HCT116 (cell line): ENCODE data around the gene MARVELD3. TPM values are rescaled to one million over a fixed set of nuclear protein-coding genes. Genes with fewer than 3 reads are reported as not detected.

Experiments
- ATAC-seq: fragments of 200-7000 bp; cut with Tn5 transposase; 2 replicates; pipeline ENCODE4 v1.9.1; 2020; ENCODE audit warnings: mild to moderate bottlenecking, moderate library complexity
- BruUV-seq: library from RNA; stranded (reverse); fragments of 400-500 nt; replicated peaks from 2 replicates; lab custom pipeline; 2021; lab: Mats Ljungman, UMichigan
- CTCF ChIA-PET: fragments of 300-600 bp; sonication (Branson Sonifier 250); formaldehyde crosslinking; loops from one replicate; lab custom pipeline; 2021; ENCODE audit warnings: antibody characterized with exemption; lab: Charles Lee
- POLR2A ChIA-PET: fragments of 300-600, 350-600 bp; sonication (Branson Sonifier 250); formaldehyde crosslinking; loops from one replicate; lab custom pipeline; 2021; ENCODE audit warnings: antibody characterized with exemption; lab: Charles Lee
- RAD21 ChIA-PET, 2 experiments: fragments of 300-600 bp; sonication (Branson Sonifier 250); formaldehyde crosslinking; loops; one replicate each; lab custom pipeline; 2023; ENCODE audit warnings: low total read pairs in 2 of 2; ENCODE audit not compliant: uncharacterized antibody in 2 of 2, unreplicated experiment in 2 of 2, low non-redundant PET in 1 of 2; lab: Charles Lee
- DNase-seq: peaks from one replicate; pipeline ENCODE4 v3.0.0-alpha.2; 2010; ENCODE audit warnings: low read depth, low spot score
- H2AFZ ChIP-seq: fragments of 200-600 bp; shearing (Covaris generic), sonication (generic); 2 replicates; pipeline ENCODE4 v1.6.1; 2017; ENCODE audit warnings: low read depth, mixed run types, mixed read lengths, antibody characterized with exemption, low read length; ENCODE audit not compliant: poor library complexity, severe bottlenecking
- H3K27ac ChIP-seq: 2 replicates; pipeline ENCODE4 v1.5.1; 2012; ENCODE audit warnings: low read depth, low read length
- H3K27me3 ChIP-seq: fragments of 200-600 bp; sonication (generic); 2 replicates; pipeline ENCODE4 v1.6.1; 2016; ENCODE audit warnings: mixed run types, low read length, mixed read lengths; ENCODE audit not compliant: insufficient read depth
- H3K36me3 ChIP-seq, 2 experiments: fragments of 200-500 bp in 1 of 2; fragments of 200-600 bp in 1 of 2; sonication (Bioruptor generic) in 1 of 2; sonication (generic) in 1 of 2; 2 replicates each; pipeline versions ENCODE4 v1.5.1 to v1.6.1; 2014 to 2016; ENCODE audit warnings: low read length in 2 of 2, inconsistent platforms in 1 of 2, mixed read lengths in 1 of 2, mixed run types in 1 of 2; ENCODE audit not compliant: insufficient read depth in 2 of 2, control insufficient read depth in 1 of 2
- H3K4me1 ChIP-seq, 2 experiments: fragments of 200-600 bp in 1 of 2; sonication (generic) in 1 of 2; 2 replicates each; pipeline versions ENCODE4 v1.5.1 to v1.6.1; 2012 to 2017; ENCODE audit warnings: low read length in 2 of 2, inconsistent platforms in 1 of 2, mild to moderate bottlenecking in 1 of 2, mixed read lengths in 1 of 2, mixed run types in 1 of 2, moderate library complexity in 1 of 2; ENCODE audit not compliant: insufficient read depth in 2 of 2, control insufficient read depth in 1 of 2
- H3K4me2 ChIP-seq: fragments of 200-600 bp; sonication (generic); 2 replicates; pipeline ENCODE4 v1.6.1; 2017; ENCODE audit warnings: mixed run types, low read length, mixed read lengths
- H3K4me3 ChIP-seq, 2 experiments: fragments of 200-600 bp in 1 of 2; sonication (generic) in 1 of 2; replicated peaks in 1 of 2; 2 replicates each; pipeline ENCODE4 v1.5.1; 2011 to 2016; ENCODE audit warnings: low read length in 2 of 2, control low read depth in 1 of 2, low read depth in 1 of 2, mild to moderate bottlenecking in 1 of 2, mixed read lengths in 1 of 2, mixed run types in 1 of 2
- H3K79me2 ChIP-seq: fragments of 200-600 bp; sonication (generic); 2 replicates; pipeline ENCODE4 v1.6.1; 2017; ENCODE audit warnings: mild to moderate bottlenecking, mixed run types, low read length, moderate library complexity, mixed read lengths; ENCODE audit not compliant: insufficient read depth
- H3K9ac ChIP-seq: fragments of 200-600 bp; sonication (generic); 2 replicates; pipeline ENCODE4 v1.6.1; 2016; ENCODE audit warnings: low read length, mixed read lengths
- H3K9me2 ChIP-seq: fragments of 200-600 bp; sonication (generic), shearing (Covaris generic); 2 replicates; pipeline ENCODE4 v1.6.1; 2017; ENCODE audit warnings: mixed run types, mild to moderate bottlenecking, moderate library complexity; ENCODE audit not compliant: insufficient read depth
- H3K9me3 ChIP-seq, 2 experiments: fragments of 200-500 bp in 1 of 2; fragments of 200-600 bp in 1 of 2; sonication (Bioruptor generic) in 1 of 2; sonication (generic) in 1 of 2; 2 replicates each; pipeline ENCODE4 v1.6.1; 2014 to 2017; ENCODE audit warnings: low read length in 2 of 2, mixed read lengths in 2 of 2, inconsistent platforms in 1 of 2, low read depth in 1 of 2, mild to moderate bottlenecking in 1 of 2, mixed run types in 1 of 2, moderate library complexity in 1 of 2; ENCODE audit not compliant: control insufficient read depth in 1 of 2, insufficient read depth in 1 of 2
- H4K20me1 ChIP-seq: fragments of 200-600 bp; sonication (generic), shearing (Covaris generic); 2 replicates; pipeline ENCODE4 v1.6.1; 2017; ENCODE audit warnings: mixed run types, mild to moderate bottlenecking, moderate library complexity; ENCODE audit not compliant: insufficient read depth
- ATF3 ChIP-seq: IDR thresholded peaks from 2 replicates; pipeline ENCODE4 v1.6.1; 2012
- CBX3 ChIP-seq: IDR thresholded peaks from 2 replicates; pipeline ENCODE4 v1.6.1; 2012; ENCODE audit warnings: low read depth
- CEBPB ChIP-seq: IDR thresholded peaks from 2 replicates; pipeline ENCODE4 v1.6.1; 2012; ENCODE audit warnings: low read depth
- EGR1 ChIP-seq: IDR thresholded peaks from 2 replicates; pipeline ENCODE4 v1.6.1; 2012; ENCODE audit warnings: low read depth
- EZH2 ChIP-seq: fragments of 200-600 bp; sonication (generic); IDR thresholded peaks from 2 replicates; pipeline ENCODE4 v1.6.1; 2017; ENCODE audit warnings: antibody characterized with exemption, mixed run types
- FOSL1 ChIP-seq: IDR thresholded peaks from 2 replicates; pipeline ENCODE4 v1.6.1; 2012; ENCODE audit warnings: low read depth
- JUND ChIP-seq: IDR thresholded peaks from 2 replicates; pipeline ENCODE4 v1.6.1; 2012
- MAX ChIP-seq: IDR thresholded peaks from 2 replicates; pipeline ENCODE4 v1.6.1; 2012
- POLR2A ChIP-seq: IDR thresholded peaks from 2 replicates; pipeline ENCODE4 v1.7.0; 2011; ENCODE audit warnings: borderline replicate concordance; ENCODE audit not compliant: insufficient read depth, insufficient read length; ENCODE audit errors: extremely low read depth
- REST ChIP-seq: IDR thresholded peaks from 2 replicates; pipeline ENCODE4 v1.6.1; 2012; ENCODE audit warnings: low read depth
- SIN3A ChIP-seq: IDR thresholded peaks from 2 replicates; pipeline ENCODE4 v1.6.1; 2012; ENCODE audit warnings: low read depth
- YY1 ChIP-seq: IDR thresholded peaks from 2 replicates; pipeline ENCODE4 v1.6.1; 2011; ENCODE audit warnings: low read length, low read depth, moderate library complexity, mild to moderate bottlenecking; ENCODE audit not compliant: insufficient replicate concordance; ENCODE audit errors: extremely low read depth
- ZBTB33 ChIP-seq: IDR thresholded peaks from 2 replicates; pipeline ENCODE4 v1.6.1; 2011; ENCODE audit warnings: mild to moderate bottlenecking, low read length, moderate library complexity; ENCODE audit not compliant: insufficient replicate concordance; ENCODE audit errors: extremely low read depth
- ZFX ChIP-seq: fragments of 450-650 bp; IDR thresholded peaks from 2 replicates; pipeline ENCODE4 v1.6.1; 2017
- ZNF274 ChIP-seq: fragments of 200-500 bp; sonication (Bioruptor generic); IDR thresholded peaks from 2 replicates; pipeline ENCODE4 v1.6.1; 2014; ENCODE audit warnings: mild to moderate bottlenecking, low read depth, low read length, inconsistent platforms
- intact Hi-C: fragments of 100-400 bp; cut with micrococcal nuclease; formaldehyde crosslinking; loops from 2 replicates; pipeline ENCODE4 v1.10.0; 2022
- total RNA-seq: library from RNA; stranded (reverse); gene quantifications from one replicate; pipeline ENCODE4 v1.2.1, GENCODE V29; 2021; ENCODE audit not compliant: unreplicated experiment
- TF ChIP-seq, protein P1 (sequence below), 3 experiments: fragments of 200-600 bp in 1 of 3; sonication (generic) in 1 of 3; IDR thresholded peaks in 2 of 3; conservative IDR thresholded peaks in 1 of 3; 2 replicates each; pipeline ENCODE4 v1.5.1; 2012 to 2017; ENCODE audit warnings: low read depth in 2 of 3, low read length in 2 of 3, antibody characterized with exemption in 1 of 3, borderline replicate concordance in 1 of 3, control low read depth in 1 of 3, mild to moderate bottlenecking in 1 of 3, mixed read lengths in 1 of 3, mixed run types in 1 of 3, moderate library complexity in 1 of 3; ENCODE audit not compliant: insufficient read depth in 1 of 3

MARVELD3 gene
- total RNA-seq, 1 experiment from 2014 or later, result 20.9 TPM

GRCh38 chr16:71625113-71625850 is 702 bp upstream of the MARVELD3 start:
- BruUV-seq, result no TSS peak
- Histone ChIP-seq H3K4me3 (peak overlapping the region; percentile 84 to 95), H3K79me2 (peaks cover 30% of the 10 kb centered on the region), H4K20me1 (no peaks in the 10 kb centered on the region), H2AFZ (no peak overlapping the region), H3K4me2 (peak overlapping the region; percentile 89), H3K27ac (no peak overlapping the region; the same call in 1 of the 2 replicates), H3K9me3 (no peaks in the 10 kb centered on the region), H3K27me3 (no peaks in the 10 kb centered on the region), H3K4me1 (peaks cover 7 to 12% of the 10 kb centered on the region in 2 experiments; a peak in 3 of 4 replicates), H3K36me3 (peaks cover 6 to 10% of the 10 kb centered on the region in 2 experiments; a peak in 2 of 4 replicates), H3K9me2 (no peaks in the 10 kb centered on the region), H3K9ac (peak overlapping the region; percentile 97)
- ChIA-PET CTCF (interaction anchor here (0.9 to 1.9 kb wide), 4 partner anchors 14 to 60 kb away, joined by 4 to 14 read pairs (median 6); no protein-coding TSS in a partner anchor), POLR2A (interaction anchor here (1.0 kb wide), 2 partner anchors 12 to 14 kb away, joined by 4 to 11 read pairs; no protein-coding TSS in a partner anchor), RAD21 (interaction anchor here in 1 of 2 experiments (0.9 kb wide), 1 partner anchor 14 kb away, joined by 4 read pairs; no protein-coding TSS in a partner anchor)
- ATAC-seq (no peak), DNase-seq (no peak)
- TF ChIP-seq ZBTB33 (no peak), SIN3A (no peak), EGR1 (no peak), POLR2A (no peak), JUND (no peak), FOSL1 (no peak), CBX3 (no peak), YY1 (no peak), ZFX (no peak), REST (no peak), ZNF274 (no peak), CEBPB (no peak), MAX (no peak), ATF3 (no peak), EZH2 (no peak)
- TF ChIP-seq, protein P1, sequence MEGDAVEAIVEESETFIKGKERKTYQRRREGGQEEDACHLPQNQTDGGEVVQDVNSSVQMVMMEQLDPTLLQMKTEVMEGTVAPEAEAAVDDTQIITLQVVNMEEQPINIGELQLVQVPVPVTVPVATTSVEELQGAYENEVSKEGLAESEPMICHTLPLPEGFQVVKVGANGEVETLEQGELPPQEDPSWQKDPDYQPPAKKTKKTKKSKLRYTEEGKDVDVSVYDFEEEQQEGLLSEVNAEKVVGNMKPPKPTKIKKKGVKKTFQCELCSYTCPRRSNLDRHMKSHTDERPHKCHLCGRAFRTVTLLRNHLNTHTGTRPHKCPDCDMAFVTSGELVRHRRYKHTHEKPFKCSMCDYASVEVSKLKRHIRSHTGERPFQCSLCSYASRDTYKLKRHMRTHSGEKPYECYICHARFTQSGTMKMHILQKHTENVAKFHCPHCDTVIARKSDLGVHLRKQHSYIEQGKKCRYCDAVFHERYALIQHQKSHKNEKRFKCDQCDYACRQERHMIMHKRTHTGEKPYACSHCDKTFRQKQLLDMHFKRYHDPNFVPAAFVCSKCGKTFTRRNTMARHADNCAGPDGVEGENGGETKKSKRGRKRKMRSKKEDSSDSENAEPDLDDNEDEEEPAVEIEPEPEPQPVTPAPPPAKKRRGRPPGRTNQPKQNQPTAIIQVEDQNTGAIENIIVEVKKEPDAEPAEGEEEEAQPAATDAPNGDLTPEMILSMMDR (IDR thresholded peaks at IDR 0.05 in 2 of 3, conservative IDR thresholded peaks at IDR 0.05 in 1 of 3; ENCODE audit: borderline replicate concordance in 1 of 3, insufficient read depth in 1 of 3, low read depth in 2 of 3, low read length in 2 of 3), result no peak
- intact Hi-C loops, result no loop called here
